Mesendoderm (in vitro differentiated cells): ENCODE measurements around the gene PRRT4.

Source experiments
- DNase-seq: peaks from one replicate; pipeline ENCODE4 v3.0.0; 2013
- H2AK5ac ChIP-seq: 2 replicates; pipeline ENCODE4 v1.6.1; 2013; ENCODE audit warnings: low read length, inconsistent platforms
- H2BK120ac ChIP-seq: 2 replicates; pipeline ENCODE4 v1.6.1; 2013; ENCODE audit warnings: low read depth, mild to moderate bottlenecking, low read length, moderate library complexity, mixed read lengths
- H2BK15ac ChIP-seq: replicated peaks from 2 replicates; pipeline ENCODE4 v1.6.1; 2013; ENCODE audit warnings: low read depth, mild to moderate bottlenecking, moderate library complexity
- H2BK5ac ChIP-seq: 2 replicates; pipeline ENCODE4 v1.6.1; 2013; ENCODE audit warnings: low read length, inconsistent platforms
- H3K18ac ChIP-seq: 2 replicates; pipeline ENCODE4 v1.6.1; 2013; ENCODE audit warnings: mild to moderate bottlenecking, low read length, mixed read lengths
- H3K23ac ChIP-seq: one replicate; pipeline ENCODE4 v1.6.1; 2013; ENCODE audit warnings: low read length
- H3K27ac ChIP-seq: 2 replicates; pipeline ENCODE4 v1.5.1; 2013; ENCODE audit warnings: low read depth, mild to moderate bottlenecking, inconsistent platforms, low read length, moderate library complexity
- H3K27me3 ChIP-seq: 2 replicates; pipeline ENCODE4 v1.6.1; 2013; ENCODE audit warnings: low read length, control low read depth, mild to moderate bottlenecking, inconsistent platforms; ENCODE audit not compliant: insufficient read depth, poor library complexity
- H3K36me3 ChIP-seq: 2 replicates; pipeline ENCODE4 v1.6.1; 2013; ENCODE audit warnings: low read length, inconsistent platforms; ENCODE audit not compliant: control insufficient read depth, insufficient read depth
- H3K4ac ChIP-seq: one replicate; pipeline ENCODE4 v1.6.1; 2013; ENCODE audit warnings: low read depth, mild to moderate bottlenecking, low read length, moderate library complexity
- H3K4me1 ChIP-seq: 2 replicates; pipeline ENCODE4 v1.6.1; 2013; ENCODE audit warnings: low read depth, low read length, inconsistent platforms; ENCODE audit not compliant: control insufficient read depth
- H3K4me2 ChIP-seq: 2 replicates; pipeline ENCODE4 v1.6.1; 2013; ENCODE audit warnings: low read length
- H3K4me3 ChIP-seq: 2 replicates; pipeline ENCODE4 v1.5.1; 2013; ENCODE audit warnings: mild to moderate bottlenecking, low read length
- H3K56ac ChIP-seq: one replicate; pipeline ENCODE4 v1.6.1; 2013; ENCODE audit warnings: low read length
- H3K79me1 ChIP-seq: 2 replicates; pipeline ENCODE4 v1.6.1; 2013; ENCODE audit warnings: low read length, inconsistent platforms
- H3K79me2 ChIP-seq: 2 replicates; pipeline ENCODE4 v1.6.1; 2013; ENCODE audit warnings: mild to moderate bottlenecking, low read length; ENCODE audit not compliant: control insufficient read depth, insufficient read depth
- H3K9ac ChIP-seq: 2 replicates; pipeline ENCODE4 v1.6.1; 2013; ENCODE audit warnings: low read length, inconsistent platforms
- H4K5ac ChIP-seq: one replicate; pipeline ENCODE4 v1.6.1; 2013; ENCODE audit warnings: low read length
- H4K8ac ChIP-seq: one replicate; pipeline ENCODE4 v1.6.1; 2013; ENCODE audit warnings: low read depth, mild to moderate bottlenecking, control low read depth, low read length, moderate library complexity
- WGBS: extraction: QIAGEN DNeasy Blood & Tissue Kit; methylation state at CpG from one replicate; pipeline ENCODE4 v1.1.7; 2013; ENCODE audit warnings: low lambda C conversion rate, missing lambda C conversion rate; ENCODE audit not compliant: insufficient coverage; ENCODE audit errors: extremely low coverage; 5-methylcytosine and 5-hydroxymethylcytosine counted together

Gene PRRT4

DNA sequence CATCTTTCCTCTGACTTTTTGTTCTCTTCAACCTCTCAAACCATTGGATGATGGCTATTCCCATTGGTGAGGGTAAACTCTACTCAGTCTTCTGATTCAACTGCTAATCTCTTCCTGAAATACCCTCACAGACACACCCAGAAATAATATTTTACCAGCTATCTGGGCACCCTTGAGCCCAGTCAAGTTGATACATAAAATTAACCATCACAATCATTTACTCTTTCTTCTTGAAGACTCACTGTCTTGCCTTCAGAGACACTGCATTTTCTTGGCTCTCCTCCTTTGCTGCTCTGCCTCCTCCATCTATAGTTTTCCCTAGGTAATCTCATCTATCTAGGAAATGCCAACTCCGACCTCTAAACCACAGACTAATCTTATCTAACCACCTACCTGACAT, 12.6 kb upstream of the PRRT4 start:
- Histone ChIP-seq H3K79me1 (no peaks in the 10 kb centered on the region), H2BK120ac (no peak overlapping the region), H4K5ac (no peak overlapping the region), H3K36me3 (no peaks in the 10 kb centered on the region), H3K18ac (no peak overlapping the region), H3K4me3 (no peak overlapping the region), H3K4me1 (no peaks in the 10 kb centered on the region), H3K23ac (no peak overlapping the region), H3K4me2 (no peak overlapping the region), H3K27ac (no peak overlapping the region), H3K9ac (no peak overlapping the region), H2BK15ac (no peak overlapping the region), H3K27me3 (no peaks in the 10 kb centered on the region), H4K8ac (no peak overlapping the region), H3K4ac (no peak overlapping the region), H3K56ac (no peak overlapping the region), H2BK5ac (no peak overlapping the region), H3K79me2 (no peaks in the 10 kb centered on the region), H2AK5ac (no peak overlapping the region)
- no CpG with 5 or more reads among the region's 1 CpG for WGBS
- no peak for DNase-seq

DNA sequence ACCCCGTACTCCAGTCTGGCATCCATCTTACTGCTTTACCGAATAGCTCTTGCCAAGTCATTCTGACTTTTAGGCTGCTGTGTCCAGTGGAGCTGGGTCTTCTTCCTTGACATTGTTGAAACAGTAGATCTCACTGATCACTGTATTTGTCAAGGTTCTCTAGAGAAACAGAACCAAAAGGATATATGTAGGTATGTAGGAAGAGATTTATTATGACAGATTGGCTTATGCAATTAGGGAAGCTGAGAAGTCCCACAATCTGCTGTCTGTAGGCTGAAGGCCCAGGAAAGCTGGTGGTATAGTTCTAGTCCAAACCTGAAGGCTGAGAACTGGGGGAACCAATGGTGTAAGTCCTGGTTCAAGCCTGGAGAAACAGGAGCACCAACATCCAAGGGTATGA, 12.1 kb upstream of the PRRT4 start:
- H3K27ac ChIP-seq, result no peak overlapping the region
- DNase-seq, result no peak
- H2BK5ac ChIP-seq, result no peak overlapping the region
- no peak overlapping the region for H2BK120ac ChIP-seq
- no peak overlapping the region for H4K8ac ChIP-seq
- no peak overlapping the region for H3K9ac ChIP-seq
- no peaks in the 10 kb centered on the region for H3K79me1 ChIP-seq
- no peaks in the 10 kb centered on the region for H3K4me1 ChIP-seq
- H3K56ac ChIP-seq, result no peak overlapping the region
- no peak overlapping the region for H3K4me2 ChIP-seq
- H2AK5ac ChIP-seq, result no peak overlapping the region
- no peak overlapping the region for H3K4me3 ChIP-seq
- H3K27me3 ChIP-seq, result no peaks in the 10 kb centered on the region
- no peaks in the 10 kb centered on the region for H3K36me3 ChIP-seq
- H3K4ac ChIP-seq, result no peak overlapping the region
- no peaks in the 10 kb centered on the region for H3K79me2 ChIP-seq
- H3K18ac ChIP-seq, result no peak overlapping the region
- no peak overlapping the region for H4K5ac ChIP-seq
- WGBS, result no CpG with 5 or more reads among the region's 2 CpGs
- H2BK15ac ChIP-seq, result no peak overlapping the region
- no peak overlapping the region for H3K23ac ChIP-seq

DNA sequence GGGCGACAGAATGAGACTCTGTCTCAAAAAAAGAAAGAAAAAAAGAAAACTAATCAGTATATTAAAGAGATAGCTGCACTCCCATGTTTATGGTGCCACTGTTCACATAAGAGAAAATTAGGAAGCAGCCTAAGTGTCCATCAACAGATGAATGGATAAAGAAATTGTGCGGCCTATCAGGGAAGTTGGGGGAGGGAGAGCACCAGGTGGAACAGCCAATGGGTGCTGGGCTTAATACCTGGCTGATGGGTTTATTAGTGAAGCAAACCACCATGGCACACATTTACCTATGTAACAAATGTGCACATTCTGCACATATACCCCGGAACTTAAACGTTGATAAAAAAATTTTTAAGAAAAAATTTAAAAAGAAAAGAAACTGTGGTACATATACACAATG, 9.0 kb upstream of the PRRT4 start:
- no peak overlapping the region for H3K4ac ChIP-seq
- no peaks in the 10 kb centered on the region for H3K27me3 ChIP-seq
- no peak overlapping the region for H4K8ac ChIP-seq
- no peaks in the 10 kb centered on the region for H3K36me3 ChIP-seq
- H2BK15ac ChIP-seq, result no peak overlapping the region
- no peak overlapping the region for H3K23ac ChIP-seq
- no peak overlapping the region for H3K9ac ChIP-seq
- H3K27ac ChIP-seq, result no peak overlapping the region
- no peak overlapping the region for H3K56ac ChIP-seq
- no CpG with 5 or more reads among the region's 4 CpGs for WGBS
- H2AK5ac ChIP-seq, result no peak overlapping the region
- no peak overlapping the region for H4K5ac ChIP-seq
- DNase-seq, result no peak
- no peak overlapping the region for H2BK5ac ChIP-seq
- no peaks in the 10 kb centered on the region for H3K4me1 ChIP-seq
- no peak overlapping the region for H3K18ac ChIP-seq
- H3K79me1 ChIP-seq, result no peaks in the 10 kb centered on the region
- no peak overlapping the region for H3K4me2 ChIP-seq
- H2BK120ac ChIP-seq, result no peak overlapping the region
- H3K4me3 ChIP-seq, result no peak overlapping the region
- H3K79me2 ChIP-seq, result no peaks in the 10 kb centered on the region

DNA sequence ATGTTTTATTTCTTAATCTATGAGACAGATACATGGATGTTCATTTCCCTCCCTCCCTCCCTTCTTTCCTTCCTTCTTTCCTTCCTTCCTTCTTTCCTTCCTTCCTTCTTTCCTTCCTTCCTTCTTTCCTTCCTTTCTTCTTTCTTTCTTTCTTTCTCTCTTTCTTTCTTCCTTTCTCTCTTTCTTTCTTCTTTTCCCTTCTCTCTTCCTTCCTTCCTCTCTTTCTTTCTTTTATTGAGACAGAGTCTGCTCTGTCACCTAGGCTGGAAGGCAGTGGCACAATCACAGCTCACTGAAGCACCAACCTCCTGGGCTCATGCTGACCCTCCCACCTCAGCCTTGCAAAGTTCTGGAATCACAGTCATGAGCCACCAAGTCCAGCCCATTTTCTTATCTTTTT, 5.5 kb upstream of the PRRT4 start:
- H3K79me1 ChIP-seq, result no peaks in the 10 kb centered on the region
- H3K27me3 ChIP-seq, result peaks cover 23% of the 10 kb centered on the region
- no peaks in the 10 kb centered on the region for H3K4me1 ChIP-seq
- H3K79me2 ChIP-seq, result no peaks in the 10 kb centered on the region
- no peak for DNase-seq
- no peak overlapping the region for H3K18ac ChIP-seq
- no peak overlapping the region for H3K23ac ChIP-seq
- H3K36me3 ChIP-seq, result no peaks in the 10 kb centered on the region
- no peak overlapping the region for H3K27ac ChIP-seq
- no peak overlapping the region for H2BK120ac ChIP-seq
- H3K9ac ChIP-seq, result no peak overlapping the region
- no peak overlapping the region for H3K4me2 ChIP-seq
- H3K4ac ChIP-seq, result no peak overlapping the region
- H4K5ac ChIP-seq, result no peak overlapping the region
- H3K56ac ChIP-seq, result no peak overlapping the region
- no peak overlapping the region for H4K8ac ChIP-seq
- no peak overlapping the region for H2BK5ac ChIP-seq
- no peak overlapping the region for H3K4me3 ChIP-seq
- H2AK5ac ChIP-seq, result no peak overlapping the region
- no peak overlapping the region for H2BK15ac ChIP-seq

DNA sequence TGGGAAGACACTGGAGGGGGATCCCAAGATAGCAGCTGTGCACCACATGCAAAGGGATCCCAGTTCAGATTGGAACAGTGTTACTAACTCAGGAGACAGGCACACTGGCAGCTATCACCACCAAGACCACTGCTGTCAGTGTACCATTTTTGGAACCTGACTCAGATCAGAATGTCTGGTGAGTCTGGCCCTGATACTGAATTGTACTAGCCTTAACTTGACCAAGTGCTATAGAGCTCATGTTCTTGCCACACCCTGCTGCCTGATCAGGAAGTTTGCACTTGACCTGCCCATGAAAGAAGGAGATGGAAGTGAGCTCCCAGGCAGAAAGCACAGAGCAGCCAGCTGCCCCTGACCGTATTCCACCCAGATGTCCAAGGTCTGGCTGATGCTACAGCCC, 4.8 kb upstream of the PRRT4 start:
- peaks cover 29% of the 10 kb centered on the region for H3K27me3 ChIP-seq
- H3K27ac ChIP-seq, result no peak overlapping the region

DNA sequence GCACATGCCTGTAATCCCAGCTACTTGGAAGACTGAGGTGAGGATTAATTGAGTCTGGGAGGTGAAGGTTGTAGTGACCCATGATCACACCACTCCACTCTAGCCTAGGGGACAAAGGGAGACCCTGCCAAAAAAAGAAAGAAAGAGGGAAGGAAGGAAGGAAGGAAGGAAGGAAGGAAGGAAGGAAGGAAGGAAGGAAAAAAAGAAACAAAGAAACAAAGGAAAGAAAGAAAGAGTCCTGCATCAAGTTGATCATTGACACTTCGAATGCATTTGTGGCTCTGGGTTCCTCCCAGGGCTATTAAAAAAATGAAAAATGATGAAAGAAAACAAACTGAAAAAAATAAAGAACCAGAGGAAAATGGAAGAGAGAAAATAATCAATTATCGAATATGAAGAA, 3.9 kb upstream of the PRRT4 start:
- no peaks in the 10 kb centered on the region for H3K36me3 ChIP-seq
- H3K4me2 ChIP-seq, result no peak overlapping the region
- no peak overlapping the region for H3K9ac ChIP-seq
- WGBS, result no CpG with 5 or more reads among the region's 2 CpGs
- H2AK5ac ChIP-seq, result no peak overlapping the region
- no peak overlapping the region for H4K5ac ChIP-seq
- no peak overlapping the region for H3K56ac ChIP-seq
- H4K8ac ChIP-seq, result no peak overlapping the region
- peaks cover 32% of the 10 kb centered on the region for H3K27me3 ChIP-seq
- H3K79me1 ChIP-seq, result no peaks in the 10 kb centered on the region
- no peak overlapping the region for H3K27ac ChIP-seq
- H2BK120ac ChIP-seq, result no peak overlapping the region
- H2BK15ac ChIP-seq, result no peak overlapping the region
- H3K23ac ChIP-seq, result no peak overlapping the region
- H3K4me3 ChIP-seq, result no peak overlapping the region
- no peaks in the 10 kb centered on the region for H3K79me2 ChIP-seq
- no peaks in the 10 kb centered on the region for H3K4me1 ChIP-seq
- no peak overlapping the region for H3K18ac ChIP-seq
- no peak overlapping the region for H2BK5ac ChIP-seq
- no peak overlapping the region for H3K4ac ChIP-seq
- DNase-seq, result no peak

More for the DNA sequence above, 4.8 kb upstream of the PRRT4 start:
- Histone ChIP-seq H3K36me3 (no peaks in the 10 kb centered on the region), H3K79me1 (no peaks in the 10 kb centered on the region), H2BK15ac (no peak overlapping the region), H3K4ac (no peak overlapping the region), H4K5ac (no peak overlapping the region), H3K23ac (no peak overlapping the region), H4K8ac (no peak overlapping the region), H3K4me1 (no peaks in the 10 kb centered on the region), H2AK5ac (no peak overlapping the region), H3K56ac (no peak overlapping the region), H3K4me2 (no peak overlapping the region), H3K9ac (no peak overlapping the region), H2BK120ac (no peak overlapping the region), H3K79me2 (no peaks in the 10 kb centered on the region), H3K18ac (no peak overlapping the region), H2BK5ac (no peak overlapping the region), H3K4me3 (no peak overlapping the region)
- no peak for DNase-seq
- WGBS, result no CpG with 5 or more reads among the region's 1 CpG
